Measurements from ENCODE around the gene AGBL1. TPM values are rescaled to one million over a fixed set of nuclear protein-coding genes. Genes with fewer than 3 reads are reported as not detected.

The AGBL1 gene
- total RNA-seq, 1 experiment from 2014 or later: not detected

DNA sequence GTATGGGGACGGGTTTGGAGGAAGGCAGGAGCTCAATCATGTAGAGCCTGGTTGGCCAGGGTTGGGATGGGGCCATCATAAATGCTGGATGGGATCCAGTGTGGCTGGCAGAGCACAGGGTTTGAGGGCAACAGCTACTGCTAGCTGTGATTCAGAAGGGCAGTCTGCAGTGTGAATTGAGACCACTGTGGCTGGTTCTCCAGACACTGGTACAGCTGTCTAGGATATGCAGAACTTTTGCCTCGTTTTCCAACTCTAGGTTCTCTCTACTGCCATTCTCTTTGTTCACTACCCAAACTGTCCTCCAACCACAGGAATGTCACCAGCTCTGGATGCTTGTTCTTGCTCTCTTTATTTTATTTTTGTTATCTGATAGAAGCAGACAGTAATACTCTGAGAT is 543.6 kb downstream of the AGBL1 start:
- ChIA-PET CTCF (no interaction called here), POLR2A (ENCODE audit: low non-redundant PET) (no interaction called here)
- TF ChIP-seq, protein P1, sequence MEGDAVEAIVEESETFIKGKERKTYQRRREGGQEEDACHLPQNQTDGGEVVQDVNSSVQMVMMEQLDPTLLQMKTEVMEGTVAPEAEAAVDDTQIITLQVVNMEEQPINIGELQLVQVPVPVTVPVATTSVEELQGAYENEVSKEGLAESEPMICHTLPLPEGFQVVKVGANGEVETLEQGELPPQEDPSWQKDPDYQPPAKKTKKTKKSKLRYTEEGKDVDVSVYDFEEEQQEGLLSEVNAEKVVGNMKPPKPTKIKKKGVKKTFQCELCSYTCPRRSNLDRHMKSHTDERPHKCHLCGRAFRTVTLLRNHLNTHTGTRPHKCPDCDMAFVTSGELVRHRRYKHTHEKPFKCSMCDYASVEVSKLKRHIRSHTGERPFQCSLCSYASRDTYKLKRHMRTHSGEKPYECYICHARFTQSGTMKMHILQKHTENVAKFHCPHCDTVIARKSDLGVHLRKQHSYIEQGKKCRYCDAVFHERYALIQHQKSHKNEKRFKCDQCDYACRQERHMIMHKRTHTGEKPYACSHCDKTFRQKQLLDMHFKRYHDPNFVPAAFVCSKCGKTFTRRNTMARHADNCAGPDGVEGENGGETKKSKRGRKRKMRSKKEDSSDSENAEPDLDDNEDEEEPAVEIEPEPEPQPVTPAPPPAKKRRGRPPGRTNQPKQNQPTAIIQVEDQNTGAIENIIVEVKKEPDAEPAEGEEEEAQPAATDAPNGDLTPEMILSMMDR (conservative IDR thresholded peaks at IDR 0.05; ENCODE audit: low read depth, low read length): no peak
- no peak for TF ChIP-seq EZH2 (IDR thresholded peaks at IDR 0.05; ENCODE audit: borderline replicate concordance, low read depth, low read length, poor library complexity, severe bottlenecking)
- no peaks in the 10 kb centered on the region for H3K4me1 ChIP-seq (ENCODE audit: insufficient read depth, low read length, poor library complexity, severe bottlenecking)
- H3K27ac ChIP-seq (ENCODE audit: low read depth, low read length, poor library complexity, severe bottlenecking): no peak overlapping the region
- intact Hi-C loops (cut with micrococcal nuclease; ENCODE audit: unreplicated experiment): no loop called here
- DNase-seq (ENCODE audit: low spot score): no peak
- no peaks in the 10 kb centered on the region for H3K27me3 ChIP-seq (replicated peaks; ENCODE audit: insufficient read depth, low read depth, low read length, poor library complexity)
- no peak overlapping the region for H3K4me3 ChIP-seq (ENCODE audit: low read depth, low read length, poor library complexity, severe bottlenecking)
- no peaks in the 10 kb centered on the region for H3K36me3 ChIP-seq (ENCODE audit: insufficient read depth, low read length, poor library complexity, severe bottlenecking)
- BruUV-seq (replicated peaks): no TSS peak
- H3K9me3 ChIP-seq (ENCODE audit: low read depth, low read length, poor library complexity, severe bottlenecking): no peaks in the 10 kb centered on the region

DNA sequence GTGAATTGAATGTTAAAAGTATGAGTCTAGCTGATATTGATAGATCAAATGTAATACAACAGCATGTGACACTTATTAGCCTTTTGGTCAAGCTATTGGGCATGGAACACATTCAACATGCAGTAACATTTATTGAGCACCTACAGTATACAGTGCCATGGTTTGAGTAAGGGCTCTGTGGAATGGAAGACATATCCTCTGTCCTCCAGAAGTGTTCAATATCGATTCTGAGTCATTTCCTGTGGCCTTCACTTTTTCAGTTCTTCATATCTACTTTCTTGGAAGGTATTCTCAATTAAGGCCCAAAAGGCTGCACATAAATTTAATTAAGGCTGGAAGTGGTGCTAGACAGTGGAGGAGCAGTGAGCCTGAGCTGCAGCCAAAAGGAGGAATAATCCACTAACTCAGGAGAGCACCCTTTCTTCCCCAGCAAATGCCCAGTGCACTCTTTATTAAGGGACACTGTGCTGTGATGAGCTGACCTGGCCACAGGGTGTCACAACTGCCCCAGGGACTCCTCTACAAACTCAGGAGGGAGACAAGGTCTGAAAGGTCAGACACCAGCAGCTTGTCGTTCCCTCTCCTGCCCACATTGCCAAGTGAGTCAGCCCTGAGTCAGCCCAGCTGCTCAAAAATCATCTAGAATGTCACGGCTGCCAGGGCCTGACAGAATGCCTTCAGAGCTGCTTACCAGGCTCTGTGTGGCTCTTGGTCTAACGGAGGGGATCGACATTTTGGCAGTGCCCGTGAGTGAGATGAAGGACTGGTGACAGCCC is 544.8 kb downstream of the AGBL1 start:
- BruUV-seq (replicated peaks): no TSS peak
- no peaks in the 10 kb centered on the region for H3K9me3 ChIP-seq (ENCODE audit: low read depth, low read length, poor library complexity, severe bottlenecking)
- no peaks in the 10 kb centered on the region for H3K36me3 ChIP-seq (ENCODE audit: insufficient read depth, low read length, poor library complexity, severe bottlenecking)
- CTCF ChIA-PET: no interaction called here
- peak; percentile 3 for DNase-seq (ENCODE audit: low spot score)
- POLR2A ChIA-PET (ENCODE audit: low non-redundant PET): no interaction called here
- H3K27ac ChIP-seq (ENCODE audit: low read depth, low read length, poor library complexity, severe bottlenecking): no peak overlapping the region
- no peaks in the 10 kb centered on the region for H3K27me3 ChIP-seq (replicated peaks; ENCODE audit: insufficient read depth, low read depth, low read length, poor library complexity)
- no peak overlapping the region for H3K4me3 ChIP-seq (ENCODE audit: low read depth, low read length, poor library complexity, severe bottlenecking)
- intact Hi-C loops (cut with micrococcal nuclease; ENCODE audit: unreplicated experiment): no loop called here
- TF ChIP-seq, protein P1 (conservative IDR thresholded peaks at IDR 0.05; ENCODE audit: low read depth, low read length): no peak
- TF ChIP-seq EZH2 (IDR thresholded peaks at IDR 0.05; ENCODE audit: borderline replicate concordance, low read depth, low read length, poor library complexity, severe bottlenecking): no peak
- H3K4me1 ChIP-seq (ENCODE audit: insufficient read depth, low read length, poor library complexity, severe bottlenecking): no peaks in the 10 kb centered on the region

DNA sequence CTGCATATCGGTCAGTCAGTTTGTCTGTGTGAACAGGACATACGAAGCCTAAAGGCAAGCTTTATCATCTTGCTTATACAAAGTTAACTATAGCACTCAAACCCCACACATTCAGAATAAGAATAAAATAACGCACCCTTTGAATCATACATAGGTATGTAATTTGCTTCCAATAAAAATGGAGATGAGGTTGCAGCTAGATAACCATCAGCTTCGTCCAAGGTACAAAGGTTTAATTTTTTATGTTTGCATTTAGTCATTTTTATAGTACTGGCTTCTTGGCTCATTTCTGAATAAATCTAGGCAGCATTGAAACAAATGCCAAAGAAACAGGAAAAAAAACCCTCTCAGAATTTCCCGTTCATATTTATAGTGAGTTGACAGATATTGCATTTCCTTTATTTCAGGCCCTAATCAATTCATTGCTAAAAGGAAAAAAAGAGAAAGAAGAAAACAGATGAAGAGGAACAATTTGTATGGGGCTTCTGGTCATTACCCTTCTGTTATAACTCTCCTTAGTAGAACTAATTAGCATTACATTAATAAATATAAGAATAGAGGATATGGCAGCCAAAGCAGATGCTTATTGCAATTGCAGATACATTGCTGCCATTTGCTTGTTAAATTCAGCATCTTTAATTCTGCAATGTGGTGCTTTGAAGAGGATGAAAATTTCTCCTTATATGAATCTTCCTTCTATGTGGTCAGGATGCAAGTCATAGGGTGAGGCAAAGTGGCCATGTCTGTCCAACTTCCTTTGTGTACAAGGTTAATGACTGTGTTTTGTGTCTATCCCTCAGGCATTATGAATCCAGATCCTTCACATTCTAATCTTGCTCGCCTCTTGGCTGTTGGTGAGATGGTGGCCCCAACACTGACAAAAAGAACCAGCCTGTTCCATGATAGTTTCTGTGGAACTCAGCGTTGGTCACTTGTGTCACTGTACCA is 550.0 kb downstream of the AGBL1 start:
- no peak for TF ChIP-seq EZH2 (IDR thresholded peaks at IDR 0.05; ENCODE audit: borderline replicate concordance, low read depth, low read length, poor library complexity, severe bottlenecking)
- TF ChIP-seq, protein P1 (conservative IDR thresholded peaks at IDR 0.05; ENCODE audit: low read depth, low read length): no peak
- ChIA-PET POLR2A (ENCODE audit: low non-redundant PET) (no interaction called here), CTCF (no interaction called here)
- H3K4me1 ChIP-seq (ENCODE audit: insufficient read depth, low read length, poor library complexity, severe bottlenecking): no peaks in the 10 kb centered on the region
- BruUV-seq (replicated peaks): no TSS peak
- H3K9me3 ChIP-seq (ENCODE audit: low read depth, low read length, poor library complexity, severe bottlenecking): no peaks in the 10 kb centered on the region
- H3K36me3 ChIP-seq (ENCODE audit: insufficient read depth, low read length, poor library complexity, severe bottlenecking): no peaks in the 10 kb centered on the region
- H3K27ac ChIP-seq (ENCODE audit: low read depth, low read length, poor library complexity, severe bottlenecking): no peak overlapping the region
- intact Hi-C loops (cut with micrococcal nuclease; ENCODE audit: unreplicated experiment): no loop called here
- no peaks in the 10 kb centered on the region for H3K27me3 ChIP-seq (replicated peaks; ENCODE audit: insufficient read depth, low read depth, low read length, poor library complexity)
- no peak overlapping the region for H3K4me3 ChIP-seq (ENCODE audit: low read depth, low read length, poor library complexity, severe bottlenecking)
- no peak for DNase-seq (ENCODE audit: low spot score)
